ENCODE measurements around the gene HS3ST3A1. TPM values are rescaled to one million over a fixed set of nuclear protein-coding genes. Genes with fewer than 3 reads are reported as not detected.
A peak's percentile ranks its signal among the peaks of the same experiment; 100 is the strongest.

Gene HS3ST3A1
- total RNA-seq, 1 donor from 2014 or later = 7.5 TPM

DNA sequence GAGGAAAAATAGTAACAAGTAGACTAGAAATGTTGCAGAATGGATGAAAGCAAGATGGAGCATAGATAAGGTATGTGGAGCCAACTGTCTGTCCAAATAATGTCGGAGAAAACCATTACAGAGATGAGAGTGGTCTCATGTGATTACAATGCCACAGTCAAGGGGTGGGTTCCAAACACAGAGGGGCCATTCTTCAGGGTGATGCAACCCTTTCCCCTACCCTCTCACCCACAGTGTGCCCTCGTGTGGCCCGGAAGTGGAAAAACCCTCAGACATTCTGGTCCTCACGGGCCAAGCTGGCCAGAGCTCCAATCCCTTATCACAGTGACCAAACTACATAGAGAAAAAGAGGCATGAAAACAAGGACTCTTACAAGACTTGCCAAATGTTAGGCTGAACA lies 17.7 kb upstream of the HS3ST3A1 start:
- no peak overlapping the region for H3K4me3 Mint-ChIP-seq (ENCODE audit: unreplicated experiment)
- no peaks in the 10 kb centered on the region for H3K4me1 Mint-ChIP-seq (ENCODE audit: unreplicated experiment)
- TF ChIP-seq, protein P1, sequence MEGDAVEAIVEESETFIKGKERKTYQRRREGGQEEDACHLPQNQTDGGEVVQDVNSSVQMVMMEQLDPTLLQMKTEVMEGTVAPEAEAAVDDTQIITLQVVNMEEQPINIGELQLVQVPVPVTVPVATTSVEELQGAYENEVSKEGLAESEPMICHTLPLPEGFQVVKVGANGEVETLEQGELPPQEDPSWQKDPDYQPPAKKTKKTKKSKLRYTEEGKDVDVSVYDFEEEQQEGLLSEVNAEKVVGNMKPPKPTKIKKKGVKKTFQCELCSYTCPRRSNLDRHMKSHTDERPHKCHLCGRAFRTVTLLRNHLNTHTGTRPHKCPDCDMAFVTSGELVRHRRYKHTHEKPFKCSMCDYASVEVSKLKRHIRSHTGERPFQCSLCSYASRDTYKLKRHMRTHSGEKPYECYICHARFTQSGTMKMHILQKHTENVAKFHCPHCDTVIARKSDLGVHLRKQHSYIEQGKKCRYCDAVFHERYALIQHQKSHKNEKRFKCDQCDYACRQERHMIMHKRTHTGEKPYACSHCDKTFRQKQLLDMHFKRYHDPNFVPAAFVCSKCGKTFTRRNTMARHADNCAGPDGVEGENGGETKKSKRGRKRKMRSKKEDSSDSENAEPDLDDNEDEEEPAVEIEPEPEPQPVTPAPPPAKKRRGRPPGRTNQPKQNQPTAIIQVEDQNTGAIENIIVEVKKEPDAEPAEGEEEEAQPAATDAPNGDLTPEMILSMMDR (IDR thresholded peaks at IDR 0.05) = no peak
- no peak for DNase-seq (ENCODE audit: extremely low spot score, unreplicated experiment)
- H3K36me3 Mint-ChIP-seq (ENCODE audit: unreplicated experiment) = no peaks in the 10 kb centered on the region
- no peak overlapping the region for H3K27ac Mint-ChIP-seq (ENCODE audit: unreplicated experiment)
- peaks cover 16% of the 10 kb centered on the region for H3K27me3 Mint-ChIP-seq (ENCODE audit: unreplicated experiment)
- peaks cover 19% of the 10 kb centered on the region for H3K9me3 Mint-ChIP-seq (ENCODE audit: unreplicated experiment)

- Mint-ChIP-seq H3K4me1 (ENCODE audit: unreplicated experiment) (no peaks in the 10 kb centered on the region), H3K27ac (ENCODE audit: unreplicated experiment) (no peak overlapping the region), H3K4me3 (ENCODE audit: unreplicated experiment) (no peak overlapping the region), H3K9me3 (ENCODE audit: unreplicated experiment) (peaks cover 24% of the 10 kb centered on the region), H3K36me3 (ENCODE audit: unreplicated experiment) (no peaks in the 10 kb centered on the region), H3K27me3 (ENCODE audit: unreplicated experiment) (peaks cover 15% of the 10 kb centered on the region)
- TF ChIP-seq, protein P1 (IDR thresholded peaks at IDR 0.05) = no peak
- DNase-seq (ENCODE audit: extremely low spot score, unreplicated experiment) = no peak
Observed at GRCh38 chr17:13616031-13616430, 14.3 kb upstream of the HS3ST3A1 start.

DNA sequence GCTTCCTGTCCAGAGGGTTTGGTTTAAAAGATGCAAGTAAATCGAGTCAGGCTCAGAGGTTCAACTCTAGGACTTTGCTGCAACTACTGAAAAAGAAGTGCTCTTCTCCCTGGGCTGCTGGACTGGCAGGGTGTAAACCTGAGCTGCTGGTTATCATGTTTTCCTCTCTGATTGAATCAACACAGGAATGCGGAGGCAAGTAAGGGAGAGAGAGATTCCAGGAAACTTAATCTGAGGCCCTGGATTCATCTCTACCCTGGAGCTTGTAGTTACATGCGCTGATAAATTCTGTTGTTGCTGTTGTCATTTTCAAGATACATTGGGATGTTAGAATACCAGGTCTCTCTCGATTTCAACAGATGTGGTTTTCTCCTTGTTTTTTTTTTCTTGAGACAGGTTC lies 8.2 kb upstream of the HS3ST3A1 start:
- Mint-ChIP-seq H3K36me3 (ENCODE audit: unreplicated experiment) (no peaks in the 10 kb centered on the region), H3K4me1 (ENCODE audit: unreplicated experiment) (no peaks in the 10 kb centered on the region), H3K4me3 (ENCODE audit: unreplicated experiment) (no peak overlapping the region), H3K27ac (ENCODE audit: unreplicated experiment) (no peak overlapping the region), H3K27me3 (ENCODE audit: unreplicated experiment) (peaks cover 22% of the 10 kb centered on the region), H3K9me3 (ENCODE audit: unreplicated experiment) (peaks cover 17% of the 10 kb centered on the region)
- no peak for DNase-seq (ENCODE audit: extremely low spot score, unreplicated experiment)
- TF ChIP-seq, protein P1 (IDR thresholded peaks at IDR 0.05) = no peak

DNA sequence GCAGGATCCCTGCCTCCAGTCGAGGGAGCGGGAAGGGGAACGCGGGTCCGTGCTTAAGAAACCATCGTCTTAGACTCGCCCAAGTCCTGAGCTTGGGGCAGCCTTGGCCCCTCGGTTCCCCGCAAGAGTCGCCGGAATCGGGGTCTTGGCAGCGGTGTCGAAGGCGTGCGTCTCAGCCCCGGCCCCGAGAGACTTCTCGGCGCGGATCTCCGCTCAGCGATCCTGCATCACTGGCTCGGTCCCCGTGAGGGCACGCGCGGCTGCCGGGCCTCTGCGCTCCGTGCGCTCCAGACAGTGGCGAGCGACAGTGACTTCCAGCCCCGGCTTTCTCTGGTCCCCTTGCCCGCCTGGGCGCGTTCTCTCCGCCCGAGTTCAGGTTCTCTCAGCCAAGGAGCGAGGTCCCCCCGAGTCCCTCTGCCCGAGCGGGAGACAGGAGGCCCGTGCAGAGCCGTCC lies 380 bp downstream of the HS3ST3A1 start:
- H3K4me3 Mint-ChIP-seq (ENCODE audit: unreplicated experiment) = peak overlapping the region; percentile 70
- TF ChIP-seq, protein P1 (IDR thresholded peaks at IDR 0.05) = no peak
- H3K27ac Mint-ChIP-seq (ENCODE audit: unreplicated experiment) = peak overlapping the region; percentile 5
- no peaks in the 10 kb centered on the region for H3K36me3 Mint-ChIP-seq (ENCODE audit: unreplicated experiment)
- DNase-seq (ENCODE audit: extremely low spot score, unreplicated experiment) = no peak
- peaks cover 11% of the 10 kb centered on the region for H3K27me3 Mint-ChIP-seq (ENCODE audit: unreplicated experiment)
- no peaks in the 10 kb centered on the region for H3K9me3 Mint-ChIP-seq (ENCODE audit: unreplicated experiment)
- peaks cover 34% of the 10 kb centered on the region for H3K4me1 Mint-ChIP-seq (ENCODE audit: unreplicated experiment)

DNA sequence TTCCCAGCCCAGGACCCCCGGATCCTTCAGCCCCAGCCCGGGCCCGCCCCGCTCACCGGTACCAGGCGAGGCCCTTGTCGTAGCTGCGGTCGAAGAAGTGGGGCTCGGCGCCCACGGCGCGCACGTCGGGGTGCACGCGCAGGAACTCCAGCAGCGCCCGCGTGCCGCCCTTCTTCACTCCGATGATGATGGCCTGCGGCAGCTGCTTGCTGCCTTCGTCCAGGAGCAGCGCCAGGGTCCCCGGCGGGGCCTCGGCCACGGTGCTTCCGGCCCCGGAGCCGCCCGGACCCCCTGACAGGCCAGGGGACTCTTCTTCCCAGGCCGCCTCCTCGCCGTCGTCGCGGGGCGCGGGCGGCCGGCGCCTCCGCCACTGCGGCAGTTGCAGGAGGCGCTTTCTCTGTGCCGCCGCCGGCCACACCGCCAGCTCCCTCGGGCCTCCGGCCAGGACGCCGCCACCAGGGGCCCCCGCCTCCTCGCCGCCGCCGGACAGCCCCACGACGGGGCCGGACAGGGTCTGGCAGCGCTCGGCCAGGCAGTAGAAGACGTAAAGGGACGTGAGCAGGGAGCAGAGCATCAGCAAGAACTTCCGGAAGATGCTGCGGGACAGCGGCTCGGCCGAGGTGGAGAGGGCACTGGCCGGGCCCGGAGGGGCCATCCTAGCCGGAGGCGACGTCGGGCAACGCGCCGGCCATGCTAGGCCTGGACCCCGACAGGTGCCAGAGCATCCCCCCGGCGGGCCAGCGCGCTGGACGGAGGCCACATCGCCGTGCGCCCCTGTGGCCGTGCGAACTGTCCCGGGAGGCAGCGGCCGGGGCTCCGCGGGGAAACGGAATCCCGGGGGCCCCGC lies 1.0 kb downstream of the HS3ST3A1 start:
- Mint-ChIP-seq H3K27me3 (ENCODE audit: unreplicated experiment) (peaks cover 7% of the 10 kb centered on the region), H3K4me3 (ENCODE audit: unreplicated experiment) (peak overlapping the region; percentile 70), H3K27ac (ENCODE audit: unreplicated experiment) (no peak overlapping the region), H3K9me3 (ENCODE audit: unreplicated experiment) (no peaks in the 10 kb centered on the region), H3K36me3 (ENCODE audit: unreplicated experiment) (no peaks in the 10 kb centered on the region), H3K4me1 (ENCODE audit: unreplicated experiment) (peaks cover 36% of the 10 kb centered on the region)
- TF ChIP-seq, protein P1 (IDR thresholded peaks at IDR 0.05) = no peak
- no peak for DNase-seq (ENCODE audit: extremely low spot score, unreplicated experiment)

All from osteocyte (in vitro differentiated cells).